Stomach (tissue), 4 donors: ENCODE data around the gene ABR.

Source experiments
- EP300 ChIP-seq: sonication (generic); formaldehyde crosslinking; IDR thresholded peaks from one replicate; pipeline ENCODE4 v1.6.1; 2017; ENCODE audit warnings: antibody characterized with exemption
- POLR2AphosphoS5 ChIP-seq, 3 donors: sonication (generic); formaldehyde crosslinking; IDR thresholded peaks; one replicate each; pipeline ENCODE4 v1.6.1; 2016; ENCODE audit warnings: antibody characterized with exemption in 3 of 3
- TF ChIP-seq, protein P1 (sequence below), 7 experiments: fragments of 450-650 bp in 4 of 7; fragments of 200-600 bp in 3 of 7; sonication (generic) in 3 of 7; IDR thresholded peaks; one replicate each; pipeline ENCODE4 v1.5.1; 2016 to 2019; ENCODE audit warnings: antibody characterized with exemption in 7 of 7, control low read depth in 2 of 7, mild to moderate bottlenecking in 1 of 7

DNA sequence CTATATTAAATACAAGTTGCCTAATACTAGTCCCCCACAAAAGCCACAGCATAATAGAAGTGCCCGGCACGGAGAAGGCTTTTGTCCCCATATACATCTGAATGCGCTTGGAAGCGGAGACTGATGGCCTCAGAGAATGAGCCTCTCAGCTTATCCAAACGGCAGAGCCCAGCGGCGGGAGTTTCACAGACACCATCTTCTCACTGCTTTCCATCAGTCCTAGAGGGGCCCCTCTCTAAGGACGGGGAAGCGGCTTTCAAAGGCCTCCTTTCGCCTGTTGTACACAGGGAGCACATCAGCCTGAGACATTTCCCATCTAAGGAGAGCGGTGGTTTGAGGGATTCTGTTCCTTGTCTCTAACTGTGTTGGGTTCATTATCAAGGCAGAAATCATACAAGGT, 217.1 kb downstream of the ABR start:
- TF ChIP-seq EP300 = no peak
- TF ChIP-seq, protein P1, sequence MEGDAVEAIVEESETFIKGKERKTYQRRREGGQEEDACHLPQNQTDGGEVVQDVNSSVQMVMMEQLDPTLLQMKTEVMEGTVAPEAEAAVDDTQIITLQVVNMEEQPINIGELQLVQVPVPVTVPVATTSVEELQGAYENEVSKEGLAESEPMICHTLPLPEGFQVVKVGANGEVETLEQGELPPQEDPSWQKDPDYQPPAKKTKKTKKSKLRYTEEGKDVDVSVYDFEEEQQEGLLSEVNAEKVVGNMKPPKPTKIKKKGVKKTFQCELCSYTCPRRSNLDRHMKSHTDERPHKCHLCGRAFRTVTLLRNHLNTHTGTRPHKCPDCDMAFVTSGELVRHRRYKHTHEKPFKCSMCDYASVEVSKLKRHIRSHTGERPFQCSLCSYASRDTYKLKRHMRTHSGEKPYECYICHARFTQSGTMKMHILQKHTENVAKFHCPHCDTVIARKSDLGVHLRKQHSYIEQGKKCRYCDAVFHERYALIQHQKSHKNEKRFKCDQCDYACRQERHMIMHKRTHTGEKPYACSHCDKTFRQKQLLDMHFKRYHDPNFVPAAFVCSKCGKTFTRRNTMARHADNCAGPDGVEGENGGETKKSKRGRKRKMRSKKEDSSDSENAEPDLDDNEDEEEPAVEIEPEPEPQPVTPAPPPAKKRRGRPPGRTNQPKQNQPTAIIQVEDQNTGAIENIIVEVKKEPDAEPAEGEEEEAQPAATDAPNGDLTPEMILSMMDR (IDR thresholded peaks at IDR 0.05) = no peak
- no peak for TF ChIP-seq POLR2AphosphoS5 (IDR thresholded peaks at IDR 0.05)
